K562 (cell line): Measurements from ENCODE around the gene ZDHHC5. TPM values are rescaled to one million over a fixed set of nuclear protein-coding genes. Genes with fewer than 3 reads are reported as not detected.

Experiments
- CBX1 ChIP-seq: sonication (generic); IDR thresholded peaks from 2 replicates; pipeline ENCODE4 v1.6.1; 2016; ENCODE audit warnings: antibody characterized with exemption, low read depth, mild to moderate bottlenecking
- HBP1 ChIP-seq: fragments of 450-650 bp; formaldehyde crosslinking; IDR thresholded peaks from 2 replicates; pipeline ENCODE4 v1.4.0; 2022; ENCODE audit warnings: missing genetic modification characterization
- JUND ChIP-seq, 2 experiments: IDR thresholded peaks; 2 replicates in 1 of 2; 3 replicates in 1 of 2; pipeline ENCODE4 v1.6.1; 2011; ENCODE audit warnings: borderline replicate concordance in 2 of 2, low read depth in 2 of 2, low read length in 2 of 2, improper control_type of control experiment in 1 of 2, missing biosample characterization in 1 of 2, missing genetic modification characterization in 1 of 2, missing genetic modification reagents in 1 of 2
- KAT2B ChIP-seq: IDR thresholded peaks from one replicate; pipeline ENCODE4 v1.6.1; 2012; ENCODE audit warnings: low read depth, mild to moderate bottlenecking, control low read depth, inconsistent platforms, low read length, moderate library complexity
- NR1H2 ChIP-seq: sonication (generic); formaldehyde crosslinking; IDR thresholded peaks from 2 replicates; pipeline ENCODE4 v1.4.0; 2020; ENCODE audit warnings: mild to moderate bottlenecking, missing genetic modification reagents
- PML ChIP-seq: IDR thresholded peaks from 2 replicates; pipeline ENCODE4 v1.6.1; 2012; ENCODE audit warnings: low read length, inconsistent platforms
- RFX5 ChIP-seq: IDR thresholded peaks from 2 replicates; pipeline ENCODE4 v1.6.1; 2011; ENCODE audit warnings: low read depth, mild to moderate bottlenecking, improper control_type of control experiment, low read length
- TFAM ChIP-seq: fragments of 250-450 bp; sonication (Bioruptor Pico); conservative IDR thresholded peaks from 2 replicates; pipeline ENCODE4 v1.5.0; 2021; ENCODE audit warnings: mild to moderate bottlenecking, moderate library complexity
- TRIM24 ChIP-seq, 2 experiments: fragments of 450-650 bp; IDR thresholded peaks; 2 replicates each; pipeline ENCODE4 v1.6.1; 2016
- ZFPM2 ChIP-seq: fragments of 250-450 bp; sonication (Bioruptor Pico); IDR thresholded peaks from 2 replicates; pipeline ENCODE4 v1.5.1; 2022; ENCODE audit warnings: mild to moderate bottlenecking
- ZNF263 ChIP-seq: sonication (generic); formaldehyde crosslinking; IDR thresholded peaks from 2 replicates; pipeline ENCODE4 v1.8.0; 2022; ENCODE audit warnings: mild to moderate bottlenecking, missing genetic modification reagents, borderline replicate concordance
- ZNF444 ChIP-seq: fragments of 250-450 bp; sonication (Bioruptor Pico); IDR thresholded peaks from 2 replicates; pipeline ENCODE4 v1.4.0; 2020; ENCODE audit warnings: mild to moderate bottlenecking, moderate library complexity
- ZNF655 ChIP-seq: fragments of 250-450 bp; sonication (Bioruptor Pico); IDR thresholded peaks from 2 replicates; pipeline ENCODE4 v1.5.0; 2021
- ZNF740 ChIP-seq, 3 experiments: fragments of 200-800 bp in 1 of 3; sonication (Bioruptor generic) in 1 of 3; sonication (generic) in 1 of 3; formaldehyde crosslinking in 1 of 3; IDR thresholded peaks; 2 replicates each; pipeline versions ENCODE4 v1.6.1 to v1.8.0; 2016 to 2022; ENCODE audit warnings: mild to moderate bottlenecking in 2 of 3, missing compliant biosample characterization in 2 of 3, missing genetic modification characterization in 2 of 3, missing genetic modification reagents in 1 of 3
- polyA plus RNA-seq, 8 experiments: library from polyadenylated mRNA; depleted of rRNA in 4 of 8; stranded (reverse) in 5 of 8; unstranded in 3 of 8; fragments of >200 nt; fragmentation: Nextera tagmentation in 2 of 8; fragmentation: Illumina TruSeq in 1 of 8; extraction: Ambion mirVana in 2 of 8; extraction: Trizol in 1 of 8; gene quantifications; 2 replicates each; pipeline versions ENCODE4 v1.2.1 to v1.2.3, GENCODE V29; 2011 to 2014; ENCODE audit warnings: inconsistent platforms in 1 of 8, missing spikeins in 1 of 8
- total RNA-seq, 7 experiments: library from RNA; depleted of rRNA in 6 of 7; stranded (reverse); fragments of >200 nt in 6 of 7; fragmentation: Illumina TruSeq in 2 of 7; extraction: Trizol in 2 of 7; gene quantifications; 2 replicates each; pipeline versions ENCODE4 v1.2.1 to v1.2.3, GENCODE V29; 2011 to 2021; ENCODE audit warnings: low replicate concordance in 1 of 7
- TF ChIP-seq, protein P1 (sequence below): sonication (generic); formaldehyde crosslinking; IDR thresholded peaks from 2 replicates; pipeline ENCODE4 v1.8.0; 2023; ENCODE audit warnings: mild to moderate bottlenecking, missing genetic modification reagents
- TF ChIP-seq, protein P2 (sequence below): fragments of 250-450 bp; sonication (Bioruptor Pico); IDR thresholded peaks from 2 replicates; pipeline ENCODE4 v1.5.1; 2021; ENCODE audit warnings: mild to moderate bottlenecking

The ZDHHC5 gene
- total and polyA plus RNA-seq, 9 of the 15 experiments (the other 6 are each of a cell fraction or from before 2014, with no cell fraction given), result 3.8 to 64.2 (median 35.9) TPM

- TF ChIP-seq, protein P1, sequence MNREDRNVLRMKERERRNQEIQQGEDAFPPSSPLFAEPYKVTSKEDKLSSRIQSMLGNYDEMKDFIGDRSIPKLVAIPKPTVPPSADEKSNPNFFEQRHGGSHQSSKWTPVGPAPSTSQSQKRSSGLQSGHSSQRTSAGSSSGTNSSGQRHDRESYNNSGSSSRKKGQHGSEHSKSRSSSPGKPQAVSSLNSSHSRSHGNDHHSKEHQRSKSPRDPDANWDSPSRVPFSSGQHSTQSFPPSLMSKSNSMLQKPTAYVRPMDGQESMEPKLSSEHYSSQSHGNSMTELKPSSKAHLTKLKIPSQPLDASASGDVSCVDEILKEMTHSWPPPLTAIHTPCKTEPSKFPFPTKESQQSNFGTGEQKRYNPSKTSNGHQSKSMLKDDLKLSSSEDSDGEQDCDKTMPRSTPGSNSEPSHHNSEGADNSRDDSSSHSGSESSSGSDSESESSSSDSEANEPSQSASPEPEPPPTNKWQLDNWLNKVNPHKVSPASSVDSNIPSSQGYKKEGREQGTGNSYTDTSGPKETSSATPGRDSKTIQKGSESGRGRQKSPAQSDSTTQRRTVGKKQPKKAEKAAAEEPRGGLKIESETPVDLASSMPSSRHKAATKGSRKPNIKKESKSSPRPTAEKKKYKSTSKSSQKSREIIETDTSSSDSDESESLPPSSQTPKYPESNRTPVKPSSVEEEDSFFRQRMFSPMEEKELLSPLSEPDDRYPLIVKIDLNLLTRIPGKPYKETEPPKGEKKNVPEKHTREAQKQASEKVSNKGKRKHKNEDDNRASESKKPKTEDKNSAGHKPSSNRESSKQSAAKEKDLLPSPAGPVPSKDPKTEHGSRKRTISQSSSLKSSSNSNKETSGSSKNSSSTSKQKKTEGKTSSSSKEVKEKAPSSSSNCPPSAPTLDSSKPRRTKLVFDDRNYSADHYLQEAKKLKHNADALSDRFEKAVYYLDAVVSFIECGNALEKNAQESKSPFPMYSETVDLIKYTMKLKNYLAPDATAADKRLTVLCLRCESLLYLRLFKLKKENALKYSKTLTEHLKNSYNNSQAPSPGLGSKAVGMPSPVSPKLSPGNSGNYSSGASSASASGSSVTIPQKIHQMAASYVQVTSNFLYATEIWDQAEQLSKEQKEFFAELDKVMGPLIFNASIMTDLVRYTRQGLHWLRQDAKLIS (CRISPR knock-in tag), result no peak
- TF ChIP-seq ZNF655 (no peak), KAT2B (no peak), NR1H2 (CRISPR knock-in tag) (no peak), CBX1 (peak; percentile 86; the same call in 1 of the 2 replicates), JUND (IDR thresholded peaks at IDR 0.05; ENCODE audit: borderline replicate concordance, low read depth, low read length) (no peak), JUND (tag; IDR thresholded peaks at IDR 0.05; ENCODE audit: borderline replicate concordance, low read depth, low read length) (0 out of 3 replicates have a peak, but pooled peaks have one; percentile 30), ZFPM2 (CRISPR knock-in tag) (no peak), HBP1 (CRISPR knock-in tag) (0 out of 2 replicates have a peak, but pooled peaks have one; percentile 17), RFX5 (0 out of 2 replicates have a peak, but pooled peaks have one; percentile 4), ZNF263 (CRISPR knock-in tag) (0 out of 2 replicates have a peak, but pooled peaks have one; percentile 13), TFAM (CRISPR knock-in tag) (no peak), ZNF740 (CRISPR knock-in tag; IDR thresholded peaks at IDR 0.05) (peak; percentile 40; the same call in 1 of the 2 replicates), ZNF740 (tag; IDR thresholded peaks at IDR 0.05) (no peak), ZNF444 (no peak), PML (peak; percentile 56; the same call in 1 of the 2 replicates), TRIM24 (IDR thresholded peaks at IDR 0.05) (peak in 1 of 2 experiments; percentile 63; a peak in 2 of 4 replicates)
- TF ChIP-seq, protein P2, sequence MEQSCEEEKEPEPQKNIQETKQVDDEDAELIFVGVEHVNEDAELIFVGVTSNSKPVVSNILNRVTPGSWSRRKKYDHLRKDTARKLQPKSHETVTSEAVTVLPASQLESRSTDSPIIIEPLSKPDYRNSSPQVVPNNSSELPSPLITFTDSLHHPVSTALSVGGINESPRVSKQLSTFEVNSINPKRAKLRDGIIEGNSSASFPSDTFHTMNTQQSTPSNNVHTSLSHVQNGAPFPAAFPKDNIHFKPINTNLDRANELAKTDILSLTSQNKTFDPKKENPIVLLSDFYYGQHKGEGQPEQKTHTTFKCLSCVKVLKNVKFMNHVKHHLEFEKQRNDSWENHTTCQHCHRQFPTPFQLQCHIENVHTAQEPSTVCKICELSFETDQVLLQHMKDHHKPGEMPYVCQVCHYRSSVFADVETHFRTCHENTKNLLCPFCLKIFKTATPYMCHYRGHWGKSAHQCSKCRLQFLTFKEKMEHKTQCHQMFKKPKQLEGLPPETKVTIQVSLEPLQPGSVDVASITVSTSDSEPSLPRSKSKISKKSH, result no peak
Observed at GRCh38 chr11:57667736-57668433, at the start of gene ZDHHC5 (continued).
